ENCODE results near the gene CYB5D1.
A peak's percentile ranks its signal among the peaks of the same experiment; 100 is the strongest.
"Not testable (repeated sequence)": the region's sequence is repeated elsewhere in the genome, so short reads cannot be mapped to it uniquely, and the experiment has no call there.

CYB5D1 gene, protein sequence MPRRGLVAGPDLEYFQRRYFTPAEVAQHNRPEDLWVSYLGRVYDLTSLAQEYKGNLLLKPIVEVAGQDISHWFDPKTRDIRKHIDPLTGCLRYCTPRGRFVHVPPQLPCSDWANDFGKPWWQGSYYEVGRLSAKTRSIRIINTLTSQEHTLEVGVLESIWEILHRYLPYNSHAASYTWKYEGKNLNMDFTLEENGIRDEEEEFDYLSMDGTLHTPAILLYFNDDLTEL

GRCh38 chr17:7857713-7858521, at the start of gene CYB5D1:
CYB5D1 (plus strand) TSS chr17:7858003; CDS start chr17:7858135, 132 bp downstream.
- peak; percentile 79 for DNase-seq (ENCODE audit: low read depth)

DNA sequence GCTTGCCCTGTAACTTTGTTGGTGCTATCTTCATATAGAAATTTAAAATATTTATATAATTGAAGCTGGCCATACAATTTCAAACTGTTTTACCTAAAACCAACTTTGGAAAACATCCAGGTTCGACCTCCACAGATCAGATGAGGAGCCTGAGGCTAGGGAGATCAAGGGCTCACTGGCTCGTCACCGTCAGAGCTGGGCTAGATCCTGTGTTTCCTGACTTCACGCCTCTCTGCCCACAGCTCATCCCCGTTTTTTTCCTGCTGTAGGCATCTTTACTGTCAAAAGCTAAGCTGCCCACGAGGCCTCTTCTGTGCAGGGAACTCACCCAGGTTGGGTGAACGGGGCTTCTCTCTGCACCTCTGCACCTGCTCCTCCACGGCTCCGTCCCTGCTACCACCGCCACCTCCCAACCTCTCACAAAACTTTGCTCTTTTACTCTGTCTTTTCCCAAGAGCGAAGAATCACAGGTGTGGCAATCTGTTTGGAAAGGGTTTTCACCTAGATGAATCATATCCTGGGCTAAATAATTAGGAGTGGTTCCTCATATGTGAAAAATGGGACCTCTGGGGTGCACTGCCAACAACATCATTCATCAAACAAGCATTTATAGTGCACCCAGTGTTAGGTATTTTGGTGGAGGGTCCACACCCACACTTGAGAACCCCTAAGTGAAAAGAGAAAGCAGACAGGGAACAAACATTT, 48.6 kb upstream of the CYB5D1 start:
- no peak for DNase-seq (ENCODE audit: low read depth)

GRCh38 chr17:7809791-7810343, 47.9 kb upstream of the CYB5D1 start:
- DNase-seq (ENCODE audit: low read depth): not testable (repeated sequence)

GRCh38 chr17:7811251-7811650, 46.6 kb upstream of the CYB5D1 start:
- DNase-seq (ENCODE audit: low read depth): no peak

DNA sequence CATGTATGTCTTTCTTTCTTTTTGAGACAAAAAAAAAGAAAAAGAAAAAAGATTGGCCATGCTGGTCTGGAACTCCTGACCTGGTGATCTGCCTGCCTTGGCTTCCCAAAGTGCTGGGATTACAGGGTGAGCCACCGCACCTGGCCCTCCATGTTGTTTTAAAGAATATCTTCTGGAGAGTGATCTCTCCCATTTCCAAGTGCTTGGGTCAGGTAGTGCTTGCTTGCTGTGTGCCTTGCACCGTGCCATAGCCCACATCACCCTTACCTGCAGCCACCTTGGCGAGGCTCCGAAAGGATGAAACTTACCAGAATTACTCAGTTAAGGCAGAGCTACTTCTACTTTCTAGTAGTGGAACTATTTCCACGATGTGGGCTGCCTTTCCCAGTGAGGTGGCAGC, 42.8 kb upstream of the CYB5D1 start:
- DNase-seq (ENCODE audit: low read depth): no peak

- no peak for DNase-seq (ENCODE audit: low read depth)
These were observed 40.7 kb upstream of the CYB5D1 start for GRCh38 chr17:7816926-7817642.

DNA sequence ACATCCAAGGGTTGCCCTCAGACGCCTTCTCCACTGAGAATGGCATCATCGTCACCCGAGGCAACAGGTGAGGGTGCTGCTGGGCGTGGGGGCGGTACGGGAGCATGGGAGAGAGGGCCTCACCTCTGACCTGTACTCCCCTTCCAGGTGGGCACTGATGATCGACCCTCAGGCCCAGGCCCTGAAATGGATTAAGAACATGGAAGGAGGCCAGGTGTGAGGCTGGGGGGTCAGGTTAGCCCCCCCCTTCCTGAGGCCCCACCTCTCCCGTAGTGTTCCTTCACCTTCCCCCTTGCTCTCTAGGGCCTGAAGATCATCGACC, 40.2 kb upstream of the CYB5D1 start:
- no peak for DNase-seq (ENCODE audit: low read depth)

- no peak for DNase-seq (ENCODE audit: low read depth)
These were observed 39.8 kb upstream of the CYB5D1 start for GRCh38 chr17:7818026-7818425.

DNA sequence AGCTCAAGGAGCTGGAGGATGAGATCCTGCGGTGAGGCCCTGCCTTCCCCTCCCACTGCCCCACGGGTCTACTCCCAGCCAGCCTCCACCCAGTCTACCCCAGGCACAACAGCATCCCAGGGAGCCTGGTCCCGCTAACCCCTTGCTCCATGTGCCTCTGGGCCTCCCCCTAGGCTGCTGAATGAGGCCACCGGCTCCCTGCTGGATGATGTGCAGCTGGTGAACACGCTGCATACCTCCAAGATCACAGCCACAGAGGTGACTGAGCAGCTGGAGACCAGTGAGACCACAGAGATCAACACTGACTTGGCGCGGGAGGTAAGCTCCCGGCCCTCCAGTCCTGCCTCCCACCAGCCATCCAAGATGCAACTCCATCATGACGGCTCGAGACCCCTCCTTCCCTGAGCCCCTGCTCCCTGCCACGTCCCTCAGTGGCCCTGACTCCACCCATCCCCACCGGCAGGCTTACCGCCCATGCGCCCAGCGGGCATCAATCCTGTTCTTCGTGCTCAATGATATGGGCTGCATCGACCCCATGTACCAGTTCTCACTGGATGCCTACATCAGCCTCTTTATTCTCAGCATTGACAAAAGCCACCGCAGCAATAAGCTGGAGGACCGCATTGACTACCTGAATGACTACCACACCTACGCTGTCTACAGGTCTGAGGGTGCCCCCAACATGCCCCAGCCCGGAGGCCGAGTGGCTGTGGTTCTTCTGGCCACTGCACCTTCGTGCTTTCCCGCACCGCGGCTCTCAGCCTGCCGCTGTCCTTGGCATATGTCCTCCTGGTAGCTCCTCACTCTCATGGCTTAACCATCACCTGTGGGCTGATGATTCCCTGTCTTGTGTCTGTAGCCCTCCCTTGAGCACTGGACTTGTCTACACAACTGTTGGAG, 38.8 kb upstream of the CYB5D1 start:
- no peak for DNase-seq (ENCODE audit: low read depth)

DNA sequence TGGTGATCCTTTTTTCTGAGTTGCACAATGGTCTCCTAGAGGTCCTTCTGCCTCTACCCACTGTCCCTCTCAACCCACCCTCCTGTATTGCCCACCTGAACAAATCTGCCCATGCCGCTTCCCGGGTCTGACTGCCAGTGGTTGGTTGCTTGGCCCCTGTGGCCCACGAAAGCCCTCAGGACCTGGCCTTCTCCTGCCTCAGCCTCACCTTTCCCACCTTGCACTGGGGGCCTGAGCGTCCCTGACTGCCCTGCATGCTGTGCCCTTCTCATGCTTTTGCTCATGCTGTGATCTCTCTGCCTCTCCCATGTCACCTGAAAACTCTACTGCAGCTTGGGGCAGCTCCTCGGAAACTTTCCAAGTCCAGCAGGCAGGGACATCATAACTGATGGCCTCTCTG, 37.6 kb upstream of the CYB5D1 start:
- no peak for DNase-seq (ENCODE audit: low read depth)

GRCh38 chr17:7822126-7822525, 35.7 kb upstream of the CYB5D1 start:
- DNase-seq (ENCODE audit: low read depth): no peak

DNA sequence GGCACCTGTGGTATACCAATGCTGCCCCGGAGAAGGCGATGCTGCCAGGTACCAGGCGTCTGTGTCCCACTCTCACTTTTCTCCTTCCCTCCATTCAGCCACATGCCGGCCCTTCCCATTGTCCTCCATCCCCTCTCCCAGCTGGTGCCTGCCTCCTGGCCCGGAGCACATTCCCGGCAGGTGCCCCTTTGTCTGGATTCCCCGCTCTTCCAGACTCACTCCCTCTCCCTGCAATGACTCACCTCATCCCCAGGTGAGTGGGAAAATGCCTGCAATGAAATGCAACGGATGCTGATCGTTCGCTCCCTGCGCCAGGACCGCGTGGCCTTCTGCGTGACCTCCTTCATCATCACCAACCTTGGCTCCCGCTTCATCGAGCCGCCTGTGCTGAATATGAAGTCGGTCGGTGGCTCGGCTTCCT, 34.2 kb upstream of the CYB5D1 start:
- DNase-seq (ENCODE audit: low read depth): no peak

DNA sequence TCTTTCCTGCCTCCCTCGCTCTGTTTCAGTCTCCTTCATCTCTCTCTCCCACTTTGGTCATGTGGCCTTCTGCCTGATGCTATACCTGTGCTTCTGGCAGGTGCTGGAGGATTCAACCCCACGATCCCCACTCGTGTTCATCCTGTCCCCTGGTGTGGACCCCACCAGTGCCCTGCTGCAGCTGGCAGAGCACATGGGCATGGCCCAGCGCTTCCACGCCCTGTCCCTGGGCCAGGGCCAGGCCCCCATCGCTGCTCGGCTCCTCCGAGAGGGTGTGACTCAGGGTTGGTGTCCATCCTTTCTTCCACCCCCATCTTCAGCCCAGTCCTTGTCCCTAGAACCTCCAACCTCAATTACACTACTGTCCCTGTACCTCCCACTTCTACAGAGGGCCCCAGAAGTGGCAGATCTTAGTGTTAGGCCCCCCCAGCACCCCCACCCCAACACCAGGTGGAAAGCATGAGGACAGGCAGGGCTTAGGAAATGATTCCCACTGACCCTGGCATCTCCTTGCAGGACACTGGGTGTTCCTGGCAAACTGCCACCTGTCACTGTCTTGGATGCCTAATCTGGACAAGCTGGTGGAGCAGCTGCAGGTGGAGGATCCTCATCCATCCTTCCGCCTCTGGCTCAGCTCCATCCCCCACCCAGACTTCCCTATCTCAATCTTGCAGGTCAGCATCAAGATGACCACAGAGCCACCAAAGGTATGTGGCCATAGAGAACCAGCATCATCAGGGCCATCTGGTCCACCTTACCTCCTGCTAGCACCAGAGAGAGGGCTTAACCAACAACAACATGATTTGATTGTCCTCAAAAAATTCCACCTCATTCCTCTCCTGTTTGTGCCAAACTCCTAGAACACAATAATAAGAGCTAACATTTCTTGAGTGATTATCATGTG, 33.5 kb upstream of the CYB5D1 start:
- no peak for DNase-seq (ENCODE audit: low read depth)

- DNase-seq (ENCODE audit: low read depth): no peak
These were observed 32.4 kb upstream of the CYB5D1 start for GRCh38 chr17:7825206-7825990.

DNA sequence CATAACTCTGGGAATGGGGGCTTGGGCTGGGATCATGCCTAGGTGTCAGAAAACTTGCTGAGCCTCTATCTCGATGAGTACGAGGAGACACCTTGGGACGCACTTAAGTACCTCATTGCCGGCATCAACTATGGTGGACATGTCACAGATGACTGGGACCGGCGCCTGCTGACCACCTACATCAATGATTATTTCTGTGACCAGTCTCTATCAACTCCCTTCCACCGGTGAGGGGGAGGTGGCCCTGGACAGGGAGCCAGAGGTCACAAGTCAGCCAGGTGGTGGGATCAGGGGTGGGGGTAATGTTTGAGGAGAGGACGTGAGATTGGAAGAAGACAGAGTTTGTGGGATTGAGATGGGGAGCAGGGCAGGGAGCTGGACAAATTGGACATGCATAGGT, 27.2 kb upstream of the CYB5D1 start:
- DNase-seq (ENCODE audit: low read depth): no peak

GRCh38 chr17:7831233-7831632, 26.6 kb upstream of the CYB5D1 start:
- no peak for DNase-seq (ENCODE audit: low read depth)

- DNase-seq (ENCODE audit: low read depth): no peak
These were observed 25.4 kb upstream of the CYB5D1 start for GRCh38 chr17:7832431-7832830.

GRCh38 chr17:7833011-7833794, 24.6 kb upstream of the CYB5D1 start:
- no peak for DNase-seq (ENCODE audit: low read depth)
